ENCODE results near the gene FBXO38.
"Not testable (repeated sequence)": the region's sequence is repeated elsewhere in the genome, so short reads cannot be mapped to it uniquely, and the experiment has no call there.

FBXO38 gene

GRCh38 chr5:148427370-148428042 lies 43.7 kb downstream of the FBXO38 start:
- no peak for DNase-seq (ENCODE audit: low read depth in 3 of 3)

- DNase-seq (ENCODE audit: low read depth in 3 of 3) = no peak
Measured at GRCh38 chr5:148428848-148429247, 45.1 kb downstream of the FBXO38 start.

GRCh38 chr5:148433826-148434225 lies 50.1 kb downstream of the FBXO38 start:
- no peak for DNase-seq (ENCODE audit: low read depth in 3 of 3)

- DNase-seq (ENCODE audit: low read depth in 3 of 3) = no peak
Measured at GRCh38 chr5:148436029-148436428, 52.3 kb downstream of the FBXO38 start.

- DNase-seq (ENCODE audit: low read depth in 3 of 3) = no peak
Measured at GRCh38 chr5:148437249-148437648, 53.5 kb downstream of the FBXO38 start.

- DNase-seq (ENCODE audit: low read depth in 3 of 3) = no peak
Measured at GRCh38 chr5:148438933-148439332, 55.2 kb downstream of the FBXO38 start.

- DNase-seq (ENCODE audit: low read depth in 3 of 3) = no peak
Measured at GRCh38 chr5:148443241-148443640, 59.5 kb downstream of the FBXO38 start.

- peak in 2 of 3 donors; percentile 25 to 37 for DNase-seq (ENCODE audit: low read depth in 3 of 3)
Measured at GRCh38 chr5:148443998-148444397, 60.2 kb downstream of the FBXO38 start.

- DNase-seq (ENCODE audit: low read depth in 3 of 3) = no peak
Measured at GRCh38 chr5:148445578-148445977, 61.8 kb downstream of the FBXO38 start.

- no peak for DNase-seq (ENCODE audit: low read depth in 3 of 3)
Measured at GRCh38 chr5:148446611-148447010, 62.9 kb downstream of the FBXO38 start.

- DNase-seq (ENCODE audit: low read depth in 3 of 3) = no peak
Measured at GRCh38 chr5:148452499-148453193, 68.9 kb downstream of the FBXO38 start.

GRCh38 chr5:148454576-148454975 lies 70.8 kb downstream of the FBXO38 start:
- no peak for DNase-seq (ENCODE audit: low read depth in 3 of 3)

- no peak for DNase-seq (ENCODE audit: low read depth in 3 of 3)
Measured at GRCh38 chr5:148455185-148455584, 71.4 kb downstream of the FBXO38 start.

- no peak for DNase-seq (ENCODE audit: low read depth in 3 of 3)
Measured at GRCh38 chr5:148457183-148457620, 73.4 kb downstream of the FBXO38 start.

GRCh38 chr5:148458036-148458888 lies 74.5 kb downstream of the FBXO38 start:
- DNase-seq (ENCODE audit: low read depth in 3 of 3) = no peak

GRCh38 chr5:148459669-148460068 lies 75.9 kb downstream of the FBXO38 start:
- DNase-seq (ENCODE audit: low read depth in 3 of 3) = no peak

GRCh38 chr5:148465381-148466235 lies 81.8 kb downstream of the FBXO38 start:
- no peak for DNase-seq (ENCODE audit: low read depth in 3 of 3)

- DNase-seq (ENCODE audit: low read depth in 3 of 3) = no peak
Measured at GRCh38 chr5:148466236-148466580, 82.5 kb downstream of the FBXO38 start.

- no peak for DNase-seq (ENCODE audit: low read depth in 3 of 3)
Measured at GRCh38 chr5:148467958-148468357, 84.2 kb downstream of the FBXO38 start.

- not testable (repeated sequence) for DNase-seq (ENCODE audit: low read depth in 3 of 3)
Measured at GRCh38 chr5:148468746-148469145, 85.0 kb downstream of the FBXO38 start.

GRCh38 chr5:148469501-148469935 lies 85.8 kb downstream of the FBXO38 start:
- no peak for DNase-seq (ENCODE audit: low read depth in 3 of 3)

GRCh38 chr5:148471379-148471778 lies 87.6 kb downstream of the FBXO38 start:
- DNase-seq (ENCODE audit: low read depth in 3 of 3) = no peak

All from stimulated activated CD4-positive, alpha-beta T cell treated with anti-CD3 and anti-CD28 coated beads, TNF-alpha, amount 100 ng/mL, for 48 hours (primary cell).